Measurements from ENCODE around the gene TOB1.

Gene TOB1

GRCh38 chr17:50866950-50867362 is 802 bp upstream of the TOB1 start:
- Histone ChIP-seq H3K27me3 (ENCODE audit: insufficient read depth, low read length, poor library complexity) (no peaks in the 10 kb centered on the region), H3K4me3 (ENCODE audit: low read depth in 1 of 2, low read length in 2 of 2) (peak overlapping the region; percentile 39 to 73), H3K27ac (ENCODE audit: low read length) (peak overlapping the region; percentile 98), H2AFZ (ENCODE audit: low read depth, low read length) (peak overlapping the region; percentile 83), H3K4me2 (ENCODE audit: insufficient read depth, low read length) (peak overlapping the region; percentile 85), H4K20me1 (ENCODE audit: insufficient read depth, low read length) (peaks cover 14% of the 10 kb centered on the region; the same call in 1 of the 2 replicates), H3K4me1 (ENCODE audit: insufficient read depth, low read length) (peaks cover 53% of the 10 kb centered on the region), H3K9ac (ENCODE audit: low read depth, low read length) (peak overlapping the region; percentile 87), H3K79me2 (ENCODE audit: insufficient read depth, low read length) (peaks cover 30% of the 10 kb centered on the region), H3K9me3 (ENCODE audit: insufficient read depth, low read length, severe bottlenecking) (no peaks in the 10 kb centered on the region), H3K36me3 (ENCODE audit: insufficient read depth, low read length) (peaks cover 11% of the 10 kb centered on the region)
- DNase-seq (peak; percentile 79), ATAC-seq (ENCODE audit: insufficient read depth, low read depth) (peak; percentile 39)
- TF ChIP-seq EZH2 (IDR thresholded peaks at IDR 0.05; ENCODE audit: borderline replicate concordance, low read depth, low read length, severe bottlenecking) (no peak), CTCF (IDR thresholded peaks at IDR 0.05; ENCODE audit: borderline replicate concordance, extremely low read depth, low read length, poor library complexity, severe bottlenecking) (no peak)

GRCh38 chr17:50865868-50866260 is 290 bp downstream of the TOB1 start:
- H3K27me3 ChIP-seq (ENCODE audit: insufficient read depth, low read length, poor library complexity) = no peaks in the 10 kb centered on the region
- H4K20me1 ChIP-seq (ENCODE audit: insufficient read depth, low read length) = peaks cover 12% of the 10 kb centered on the region; the same call in 1 of the 2 replicates
- ATAC-seq (ENCODE audit: insufficient read depth, low read depth) (no peak; the same call in 2 of the 3 replicates), DNase-seq (no peak)
- H2AFZ ChIP-seq (ENCODE audit: low read depth, low read length) = peak overlapping the region; percentile 62
- H3K4me1 ChIP-seq (ENCODE audit: insufficient read depth, low read length) = peaks cover 42% of the 10 kb centered on the region
- peaks cover 30% of the 10 kb centered on the region for H3K79me2 ChIP-seq (ENCODE audit: insufficient read depth, low read length)
- peak overlapping the region; percentile 85 for H3K4me2 ChIP-seq (ENCODE audit: insufficient read depth, low read length)
- H3K4me3 ChIP-seq (ENCODE audit: low read depth in 1 of 2, low read length in 2 of 2) = peak overlapping the region; percentile 40 to 73; a peak in 3 of 4 replicates
- H3K9ac ChIP-seq (ENCODE audit: low read depth, low read length) = peak overlapping the region; percentile 87
- peak overlapping the region; percentile 74 for H3K27ac ChIP-seq (ENCODE audit: low read length)
- H3K9me3 ChIP-seq (ENCODE audit: insufficient read depth, low read length, severe bottlenecking) = no peaks in the 10 kb centered on the region
- TF ChIP-seq CTCF (IDR thresholded peaks at IDR 0.05; ENCODE audit: borderline replicate concordance, extremely low read depth, low read length, poor library complexity, severe bottlenecking) (no peak), EZH2 (IDR thresholded peaks at IDR 0.05; ENCODE audit: borderline replicate concordance, low read depth, low read length, severe bottlenecking) (no peak)
- peaks cover 11% of the 10 kb centered on the region for H3K36me3 ChIP-seq (ENCODE audit: insufficient read depth, low read length)

GRCh38 chr17:50865060-50865867 is 890 bp downstream of the TOB1 start:
- H2AFZ ChIP-seq (ENCODE audit: low read depth, low read length) = peak overlapping the region; percentile 62
- peaks cover 36% of the 10 kb centered on the region for H3K4me1 ChIP-seq (ENCODE audit: insufficient read depth, low read length)
- H3K9ac ChIP-seq (ENCODE audit: low read depth, low read length) = peak overlapping the region; percentile 87
- no peaks in the 10 kb centered on the region for H3K27me3 ChIP-seq (ENCODE audit: insufficient read depth, low read length, poor library complexity)
- ATAC-seq (ENCODE audit: insufficient read depth, low read depth) = 0 out of 3 replicates have a peak, but pooled peaks have one; percentile 2
- H3K9me3 ChIP-seq (ENCODE audit: insufficient read depth, low read length, severe bottlenecking) = no peaks in the 10 kb centered on the region
- DNase-seq = peak; percentile 51
- H3K27ac ChIP-seq (ENCODE audit: low read length) = peak overlapping the region; percentile 74
- no peak for TF ChIP-seq EZH2 (IDR thresholded peaks at IDR 0.05; ENCODE audit: borderline replicate concordance, low read depth, low read length, severe bottlenecking)
- no peak for TF ChIP-seq CTCF (IDR thresholded peaks at IDR 0.05; ENCODE audit: borderline replicate concordance, extremely low read depth, low read length, poor library complexity, severe bottlenecking)
- peaks cover 30% of the 10 kb centered on the region for H3K79me2 ChIP-seq (ENCODE audit: insufficient read depth, low read length)
- peaks cover 12% of the 10 kb centered on the region; the same call in 1 of the 2 replicates for H4K20me1 ChIP-seq (ENCODE audit: insufficient read depth, low read length)
- H3K4me2 ChIP-seq (ENCODE audit: insufficient read depth, low read length) = peak overlapping the region; percentile 85
- peak overlapping the region; percentile 40 to 73 for H3K4me3 ChIP-seq (ENCODE audit: low read depth in 1 of 2, low read length in 2 of 2)
- H3K36me3 ChIP-seq (ENCODE audit: insufficient read depth, low read length) = peaks cover 11% of the 10 kb centered on the region
